Measurements from ENCODE around the gene ANKRD40.
"Not testable (repeated sequence)": the region's sequence is repeated elsewhere in the genome, so short reads cannot be mapped to it uniquely, and the experiment has no call there.

ANKRD40 gene

DNA sequence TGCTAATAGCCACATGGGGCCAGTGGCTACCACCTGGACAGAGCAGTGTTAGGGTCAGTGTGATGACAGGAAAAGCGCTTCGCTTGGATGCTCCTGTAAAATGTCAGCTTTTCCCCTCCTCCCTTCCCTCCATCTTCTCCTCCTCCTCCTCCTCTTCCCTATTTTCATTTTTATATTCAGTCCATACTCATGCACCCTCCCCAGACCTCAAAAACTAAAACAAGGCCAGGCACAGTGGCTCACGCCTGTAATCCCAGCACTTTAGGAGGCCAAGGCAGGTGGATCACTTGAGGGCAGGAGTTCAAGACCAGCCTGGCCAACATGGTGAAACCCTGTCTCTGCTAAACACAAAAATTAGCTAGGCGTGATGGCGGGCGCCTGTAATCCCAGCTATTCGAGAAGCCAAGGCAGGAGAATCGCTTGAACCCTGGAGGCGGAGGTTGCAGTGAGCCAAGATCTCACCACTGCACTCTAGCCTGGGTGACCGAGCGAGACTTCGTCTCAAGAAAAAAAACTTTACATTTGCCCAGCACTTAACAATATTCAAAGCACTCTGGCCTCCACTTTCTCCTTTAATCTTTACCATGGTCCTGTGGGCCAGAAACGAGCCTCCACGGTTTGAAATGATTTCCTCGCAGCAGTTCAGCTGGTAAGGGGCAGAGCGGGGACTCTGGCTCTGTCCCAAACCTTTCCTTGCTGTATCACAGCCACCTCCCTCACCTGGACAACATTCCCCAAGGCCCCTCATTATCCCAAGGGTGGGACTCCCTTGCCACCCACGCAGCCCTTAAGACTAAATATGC lies 21.8 kb downstream of the ANKRD40 start:
- no peak for DNase-seq

- no peak for DNase-seq
These were observed 22.4 kb downstream of the ANKRD40 start for GRCh38 chr17:50685334-50685665.

GRCh38 chr17:50684612-50685333 lies 22.9 kb downstream of the ANKRD40 start:
- DNase-seq: no peak

DNA sequence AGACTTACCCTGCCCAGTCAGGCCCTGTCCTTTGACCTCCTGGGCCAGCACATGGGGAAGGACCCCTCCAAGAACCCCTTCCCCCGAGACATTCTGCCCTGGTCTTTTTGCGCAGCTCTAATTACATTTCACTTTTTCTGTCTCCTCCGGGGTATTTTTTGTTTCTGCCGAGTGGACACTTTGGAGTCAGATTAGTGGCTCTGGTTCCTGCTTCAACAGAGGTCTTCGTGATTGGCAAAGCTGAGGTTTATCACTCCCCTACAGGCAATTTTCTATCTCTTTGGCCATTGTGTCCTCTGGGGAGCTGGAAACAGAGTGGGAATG lies 23.5 kb downstream of the ANKRD40 start:
- no peak for DNase-seq

GRCh38 chr17:50683434-50684287 lies 24.1 kb downstream of the ANKRD40 start:
- DNase-seq: no peak

GRCh38 chr17:50682938-50683337 lies 24.8 kb downstream of the ANKRD40 start:
- DNase-seq: no peak

DNA sequence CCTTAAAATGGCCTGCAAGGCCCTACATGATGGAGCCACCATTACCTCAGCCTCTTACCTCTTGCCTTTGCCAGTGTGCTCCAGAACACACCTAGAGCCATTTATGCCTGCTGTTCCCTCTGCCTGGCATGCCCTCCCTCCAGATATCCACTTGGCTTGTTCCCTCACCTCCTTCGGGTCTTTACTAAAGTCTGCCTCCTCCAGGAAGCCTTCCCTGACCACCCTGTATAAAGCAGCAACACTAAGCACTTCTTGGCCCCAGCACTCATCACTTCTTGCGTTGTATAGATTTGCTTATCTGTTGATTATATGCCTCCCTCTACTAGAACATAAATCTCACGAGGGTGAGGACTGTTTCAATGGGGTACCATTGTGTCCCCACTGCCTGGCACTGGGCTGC lies 25.3 kb downstream of the ANKRD40 start:
- DNase-seq: no peak

- no peak for DNase-seq
These were observed 26.2 kb downstream of the ANKRD40 start for GRCh38 chr17:50681263-50682200.

GRCh38 chr17:50680543-50681262 lies 27.0 kb downstream of the ANKRD40 start:
- not testable (repeated sequence) for DNase-seq

DNA sequence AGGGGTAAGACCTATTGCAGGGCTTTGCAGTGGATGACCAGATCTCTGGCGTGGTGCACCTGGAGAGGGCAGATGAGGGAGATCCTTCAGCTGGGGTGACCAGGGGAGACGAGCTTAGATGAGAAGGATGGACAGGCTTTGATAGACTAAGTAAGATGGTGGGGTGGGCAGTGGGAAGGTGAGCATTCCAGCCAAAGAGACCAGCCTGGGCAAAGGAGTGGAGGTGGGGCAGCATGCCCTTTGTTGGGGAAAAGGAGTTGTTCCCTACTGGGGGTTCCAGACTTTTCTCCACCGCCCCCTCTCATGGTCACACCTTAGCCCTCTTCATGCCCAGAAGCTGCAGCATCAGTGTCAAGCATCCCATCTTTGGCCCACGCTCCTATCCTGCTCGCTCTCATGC lies 27.6 kb downstream of the ANKRD40 start:
- no peak for DNase-seq

- no peak for DNase-seq
These were observed 28.6 kb downstream of the ANKRD40 start for GRCh38 chr17:50679008-50679544.

DNA sequence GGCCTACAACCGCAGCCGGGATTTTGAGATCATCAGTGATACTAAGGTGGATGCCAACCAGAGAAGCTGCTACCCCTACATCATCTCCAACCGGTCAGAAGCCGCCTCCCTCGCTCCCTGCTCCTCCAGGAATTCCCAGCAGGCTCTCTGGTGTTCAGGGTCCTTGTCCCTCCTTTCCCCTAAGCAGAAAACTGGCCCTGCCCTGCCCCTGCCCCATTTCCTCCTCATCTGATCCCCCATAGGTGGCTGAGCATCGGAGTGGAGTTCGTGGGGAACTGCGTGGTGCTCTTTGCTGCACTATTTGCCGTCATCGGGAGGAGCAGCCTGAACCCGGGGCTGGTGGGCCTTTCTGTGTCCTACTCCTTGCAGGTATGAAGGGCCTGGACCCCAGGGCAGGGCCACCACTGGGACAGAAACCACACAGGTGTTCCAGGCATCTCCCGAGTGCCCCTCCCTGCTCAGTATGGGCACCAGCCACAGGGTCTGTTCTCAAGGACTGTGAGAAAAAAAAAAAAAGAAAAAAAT lies 29.8 kb downstream of the ANKRD40 start:
- DNase-seq: no peak

DNA sequence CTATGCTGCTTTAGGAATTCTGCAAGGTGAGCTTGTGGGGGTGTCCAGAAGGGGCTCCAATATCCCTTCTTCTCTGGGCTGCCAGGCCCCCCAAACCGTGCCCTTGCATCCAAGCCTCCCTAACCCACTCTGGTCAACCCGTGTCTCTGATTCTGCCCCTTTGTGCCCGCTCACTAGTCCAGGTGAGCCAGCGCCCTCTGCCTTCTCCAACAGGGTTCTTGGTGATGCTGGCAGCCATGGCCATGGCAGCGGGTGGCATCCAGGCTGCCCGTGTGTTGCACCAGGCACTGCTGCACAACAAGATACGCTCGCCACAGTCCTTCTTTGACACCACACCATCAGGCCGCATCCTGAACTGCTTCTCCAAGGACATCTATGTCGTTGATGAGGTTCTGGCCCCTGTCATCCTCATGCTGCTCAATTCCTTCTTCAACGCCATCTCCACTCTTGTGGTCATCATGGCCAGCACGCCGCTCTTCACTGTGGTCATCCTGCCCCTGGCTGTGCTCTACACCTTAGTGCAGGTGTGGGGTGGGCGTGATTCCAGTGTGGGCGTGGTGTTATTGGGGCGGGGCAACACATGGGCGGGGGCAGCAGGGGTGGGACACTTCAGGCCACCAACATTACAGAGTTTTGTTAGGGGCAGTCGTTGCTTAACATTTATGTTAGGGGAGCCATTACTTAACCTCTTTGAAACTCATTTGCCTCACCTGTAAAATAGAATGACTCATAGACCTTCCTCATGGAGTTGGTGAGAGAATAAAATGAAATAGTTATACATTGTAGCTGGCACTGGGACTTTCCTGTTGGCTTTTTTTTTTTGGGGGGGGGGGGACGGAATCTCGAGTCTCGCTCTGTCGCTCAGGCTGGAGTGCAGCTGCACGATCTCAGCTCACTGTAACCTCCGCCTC lies 31.4 kb downstream of the ANKRD40 start:
- no peak for DNase-seq

GRCh38 chr17:50675627-50676026 lies 32.1 kb downstream of the ANKRD40 start:
- DNase-seq: no peak

GRCh38 chr17:50675190-50675589 lies 32.5 kb downstream of the ANKRD40 start:
- no peak for DNase-seq

DNA sequence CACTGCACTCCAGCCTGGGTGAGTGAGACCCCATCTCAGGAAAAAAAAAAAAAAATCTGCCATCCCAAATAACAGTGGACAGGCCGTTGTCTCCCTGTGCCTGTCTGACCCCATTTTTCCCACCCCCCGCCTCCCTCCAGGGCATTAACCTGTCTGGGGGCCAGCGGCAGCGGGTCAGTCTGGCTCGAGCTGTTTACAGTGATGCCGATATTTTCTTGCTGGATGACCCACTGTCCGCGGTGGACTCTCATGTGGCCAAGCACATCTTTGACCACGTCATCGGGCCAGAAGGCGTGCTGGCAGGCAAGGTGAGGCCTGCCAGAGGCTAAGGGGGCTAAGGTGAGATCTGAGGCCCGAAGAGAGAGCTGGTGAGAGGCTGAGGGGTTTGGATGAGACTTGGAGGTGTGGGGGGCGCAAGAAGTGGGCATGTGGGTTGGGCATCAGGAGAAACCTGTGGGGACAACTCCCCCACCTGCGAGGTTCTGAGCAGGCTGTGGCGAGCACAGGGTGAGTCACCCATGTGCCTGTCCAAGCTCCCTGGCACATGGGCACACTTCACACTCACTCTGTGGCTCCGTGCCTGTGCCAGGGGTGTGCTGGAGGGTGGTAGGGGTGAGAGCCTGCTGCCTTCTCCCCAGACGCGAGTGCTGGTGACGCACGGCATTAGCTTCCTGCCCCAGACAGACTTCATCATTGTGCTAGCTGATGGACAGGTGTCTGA lies 34.7 kb downstream of the ANKRD40 start:
- no peak for DNase-seq

- no peak for DNase-seq
These were observed 35.6 kb downstream of the ANKRD40 start for GRCh38 chr17:50672071-50672470.

- DNase-seq: no peak
These were observed 38.7 kb downstream of the ANKRD40 start for GRCh38 chr17:50668838-50669581.

All from activated CD4-positive, alpha-beta T cell treated with anti-CD3 and anti-CD28 coated beads, Interleukin-2, Interleukin-6, amounts not matched to agents 100 ng/mL and 50 ng/mL, durations not matched to agents 16 hours and 8 hours (primary cell).